ENCODE data around the gene RABL6.

GRCh38 chr9:136832581-136832980, 24.8 kb downstream of the RABL6 start:
- TF ChIP-seq POLR2A (IDR thresholded peaks at IDR 0.05), result no peak
- no peak for TF ChIP-seq EP300 (IDR thresholded peaks at IDR 0.05)
- no peak for TF ChIP-seq CTCF (IDR thresholded peaks at IDR 0.05)
- TF ChIP-seq POLR2AphosphoS5 (IDR thresholded peaks at IDR 0.05), result no peak
